T-helper 2 cell treated with Interferon-gamma antibody and Interleukin-4, amounts not matched to agents 5 μg/mL and 100 μg/mL, for 36 hours (primary cell): Measurements from ENCODE around the gene IL12RB1.
"Not testable (repeated sequence)": the region's sequence is repeated elsewhere in the genome, so short reads cannot be mapped to it uniquely, and the experiment has no call there.

Experiments used
- DNase-seq: peaks from one replicate; pipeline ENCODE4 v3.0.0; 2021; ENCODE audit warnings: low spot score
- H3K27ac Mint-ChIP-seq: one replicate; pipeline ENCODE4 v1.8.0; 2021; ENCODE audit warnings: mild to moderate bottlenecking, mixed read lengths
- H3K27me3 Mint-ChIP-seq: one replicate; pipeline ENCODE4 v1.8.0; 2021; ENCODE audit warnings: low read depth, mixed read lengths
- H3K36me3 Mint-ChIP-seq: one replicate; pipeline ENCODE4 v1.8.0; 2021; ENCODE audit warnings: low read depth, mixed read lengths
- H3K4me1 Mint-ChIP-seq: one replicate; pipeline ENCODE4 v1.8.0; 2021; ENCODE audit warnings: low read depth, mixed read lengths
- H3K4me3 Mint-ChIP-seq: one replicate; pipeline ENCODE4 v1.8.0; 2022; ENCODE audit warnings: mild to moderate bottlenecking, moderate library complexity, mixed read lengths
- H3K9me3 Mint-ChIP-seq: one replicate; pipeline ENCODE4 v1.8.0; 2021; ENCODE audit warnings: mixed read lengths

Gene IL12RB1

DNA sequence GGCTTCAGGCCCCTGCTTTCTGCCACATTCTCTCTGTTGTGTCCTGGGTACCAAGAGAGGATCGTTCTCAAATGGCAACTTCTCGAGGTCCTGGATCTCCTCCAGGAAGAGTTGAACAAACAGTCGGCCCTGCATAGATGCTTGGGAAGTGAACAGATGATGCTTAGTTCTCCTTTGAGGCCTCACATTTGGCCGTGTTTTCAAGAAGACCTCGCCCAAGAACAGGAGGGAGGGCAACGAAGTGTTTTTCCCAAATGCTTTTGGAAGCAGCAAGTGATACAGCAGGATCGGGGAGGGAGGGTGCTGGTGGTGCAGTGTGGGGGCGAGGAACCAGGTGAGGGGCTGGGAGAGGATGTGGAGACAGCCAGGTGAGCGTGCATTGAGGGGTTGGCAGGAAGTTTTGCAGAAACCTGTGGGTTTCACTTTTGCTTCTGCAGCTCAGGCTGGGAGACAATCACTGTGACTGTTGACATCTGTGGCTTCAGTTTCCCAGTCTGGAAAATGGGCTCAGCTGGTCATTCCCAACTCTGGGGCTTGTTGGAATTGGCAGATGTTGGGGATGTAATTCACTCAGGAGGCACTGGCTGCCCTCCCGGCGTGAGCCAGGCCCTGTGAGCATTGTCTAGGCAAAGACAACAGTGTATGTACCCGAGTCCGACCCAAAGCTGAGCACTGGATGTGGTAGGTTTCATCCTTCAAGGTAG, 32.4 kb upstream of the IL12RB1 start:
- Mint-ChIP-seq H3K27me3 (no peaks in the 10 kb centered on the region), H3K4me1 (peaks cover 27% of the 10 kb centered on the region), H3K4me3 (peak overlapping the region; percentile 95), H3K9me3 (no peaks in the 10 kb centered on the region), H3K36me3 (peaks cover 17% of the 10 kb centered on the region), H3K27ac (peak overlapping the region; percentile 90)
- peak; percentile 44 for DNase-seq

- Mint-ChIP-seq H3K9me3 (no peaks in the 10 kb centered on the region), H3K36me3 (peaks cover 12% of the 10 kb centered on the region), H3K4me1 (peaks cover 27% of the 10 kb centered on the region), H3K4me3 (peak overlapping the region; percentile 95), H3K27me3 (no peaks in the 10 kb centered on the region), H3K27ac (peak overlapping the region; percentile 90)
- no peak for DNase-seq
These were observed 31.8 kb upstream of the IL12RB1 start for GRCh38 chr19:18118420-18119012.

DNA sequence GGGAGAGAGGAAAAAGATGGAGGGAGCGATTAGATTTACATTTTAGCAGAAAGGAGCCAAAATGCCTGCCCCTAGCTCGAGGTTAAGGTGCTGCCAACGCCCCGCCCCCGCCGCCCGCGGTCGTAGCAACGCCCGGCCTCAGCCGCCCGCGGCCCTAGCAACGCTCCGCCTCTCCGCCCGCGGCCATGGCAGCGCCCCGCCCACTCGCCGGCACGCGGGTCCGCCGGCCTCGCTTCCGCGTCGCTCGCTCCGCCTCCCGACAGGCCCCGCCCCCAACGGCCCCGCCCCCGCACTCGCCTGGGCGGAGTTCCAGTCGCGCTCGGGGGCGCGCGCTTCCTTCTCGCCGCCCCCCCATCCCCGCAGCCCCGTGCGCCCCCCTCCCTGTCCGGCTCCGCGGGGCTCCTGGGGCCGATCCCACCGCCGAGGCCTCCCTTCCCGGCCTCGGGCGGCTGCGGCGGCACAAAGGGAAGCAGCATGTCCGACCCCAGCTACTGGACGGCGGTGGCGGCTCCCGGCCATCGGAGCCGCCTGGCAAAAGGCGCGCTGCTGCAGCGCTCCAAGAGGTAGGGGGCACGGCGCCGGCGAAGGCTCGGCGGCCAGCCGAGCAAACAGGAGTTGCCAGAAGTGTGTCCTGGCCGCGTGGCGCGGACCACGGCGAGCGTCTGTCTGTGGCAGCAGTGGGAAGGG, 31.1 kb upstream of the IL12RB1 start:
- peaks cover 8% of the 10 kb centered on the region for H3K36me3 Mint-ChIP-seq
- H3K27me3 Mint-ChIP-seq: no peaks in the 10 kb centered on the region
- H3K4me1 Mint-ChIP-seq: peaks cover 28% of the 10 kb centered on the region
- peak; percentile 95 for DNase-seq
- no peaks in the 10 kb centered on the region for H3K9me3 Mint-ChIP-seq
- peak overlapping the region; percentile 90 for H3K27ac Mint-ChIP-seq
- peak overlapping the region; percentile 95 for H3K4me3 Mint-ChIP-seq

- H3K27ac Mint-ChIP-seq: no peak overlapping the region
- DNase-seq: no peak
- H3K4me1 Mint-ChIP-seq: peaks cover 31% of the 10 kb centered on the region
- peak overlapping the region; percentile 80 for H3K4me3 Mint-ChIP-seq
- H3K27me3 Mint-ChIP-seq: no peaks in the 10 kb centered on the region
- peaks cover 3% of the 10 kb centered on the region for H3K36me3 Mint-ChIP-seq
- no peaks in the 10 kb centered on the region for H3K9me3 Mint-ChIP-seq
These were observed 30.6 kb upstream of the IL12RB1 start for GRCh38 chr19:18117364-18117691.

- H3K27ac Mint-ChIP-seq: no peak overlapping the region
- no peaks in the 10 kb centered on the region for H3K27me3 Mint-ChIP-seq
- H3K4me3 Mint-ChIP-seq: no peak overlapping the region
- no peaks in the 10 kb centered on the region for H3K9me3 Mint-ChIP-seq
- H3K36me3 Mint-ChIP-seq: no peaks in the 10 kb centered on the region
- no peak for DNase-seq
- peaks cover 15% of the 10 kb centered on the region for H3K4me1 Mint-ChIP-seq
These were observed 27.7 kb upstream of the IL12RB1 start for GRCh38 chr19:18114483-18114882.

DNA sequence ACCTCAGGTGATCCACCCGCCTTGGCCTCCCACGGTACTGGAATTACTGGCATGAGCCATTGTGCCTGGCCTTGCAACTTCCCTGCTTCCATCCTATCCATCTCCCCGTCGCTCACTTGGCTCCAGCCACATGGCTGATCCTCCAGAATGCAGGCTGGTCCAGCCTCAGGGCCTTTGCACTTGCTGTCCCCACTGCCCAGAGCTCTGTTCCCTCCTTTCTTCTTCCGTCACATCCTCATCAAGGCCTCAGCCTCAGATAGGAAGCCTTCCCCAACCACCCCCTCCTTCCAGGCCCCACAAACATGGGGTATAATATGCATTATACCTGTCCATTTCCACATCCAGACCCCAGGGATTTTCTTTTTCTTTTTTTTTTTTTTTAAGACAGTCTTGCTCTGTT, 27.1 kb upstream of the IL12RB1 start:
- Mint-ChIP-seq H3K4me1 (peaks cover 12% of the 10 kb centered on the region), H3K4me3 (no peak overlapping the region), H3K9me3 (no peaks in the 10 kb centered on the region), H3K27ac (no peak overlapping the region), H3K27me3 (peaks cover 3% of the 10 kb centered on the region), H3K36me3 (peaks cover 3% of the 10 kb centered on the region)
- no peak for DNase-seq

GRCh38 chr19:18112989-18113478, 26.3 kb upstream of the IL12RB1 start:
- Mint-ChIP-seq H3K36me3 (peaks cover 4% of the 10 kb centered on the region), H3K27me3 (peaks cover 4% of the 10 kb centered on the region), H3K4me1 (peaks cover 15% of the 10 kb centered on the region), H3K9me3 (no peaks in the 10 kb centered on the region), H3K27ac (no peak overlapping the region), H3K4me3 (no peak overlapping the region)
- peak; percentile 69 for DNase-seq

DNA sequence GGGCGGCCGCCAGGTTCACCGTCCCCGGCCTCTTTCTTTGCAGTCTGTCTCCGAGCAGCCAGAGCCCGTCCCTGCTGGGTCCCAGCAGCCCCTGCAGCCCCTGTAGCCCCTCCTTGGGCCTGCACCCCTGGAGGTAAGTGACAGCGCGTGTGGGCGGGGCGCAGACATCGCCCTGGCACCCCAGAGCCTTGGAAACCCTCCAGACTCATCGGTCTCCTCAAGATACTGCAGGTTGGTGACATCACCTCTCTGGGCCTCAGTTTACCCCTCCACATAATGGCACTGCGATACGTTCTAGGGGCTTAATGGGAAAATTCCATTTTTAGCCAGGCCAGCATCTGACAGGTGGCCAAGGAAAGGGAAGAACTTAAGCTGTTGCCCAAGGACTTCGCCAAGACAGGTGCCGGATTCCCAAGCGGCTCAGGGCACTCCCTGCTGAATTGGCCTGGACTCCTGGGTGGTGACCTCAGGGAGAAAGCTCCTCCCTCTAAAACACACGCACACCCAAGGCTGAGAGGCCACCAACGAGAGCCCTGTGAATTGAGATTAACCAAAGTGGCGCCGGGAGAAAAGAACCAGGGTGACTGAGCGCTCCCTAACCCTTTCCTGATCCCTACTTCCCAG, 24.0 kb upstream of the IL12RB1 start:
- peaks cover 4% of the 10 kb centered on the region for H3K36me3 Mint-ChIP-seq
- H3K9me3 Mint-ChIP-seq: no peaks in the 10 kb centered on the region
- no peak for DNase-seq
- peaks cover 4% of the 10 kb centered on the region for H3K27me3 Mint-ChIP-seq
- H3K4me3 Mint-ChIP-seq: peak overlapping the region; percentile 58
- peaks cover 13% of the 10 kb centered on the region for H3K4me1 Mint-ChIP-seq
- H3K27ac Mint-ChIP-seq: no peak overlapping the region

- no peaks in the 10 kb centered on the region for H3K9me3 Mint-ChIP-seq
- peak overlapping the region; percentile 79 for H3K4me3 Mint-ChIP-seq
- peaks cover 13% of the 10 kb centered on the region for H3K4me1 Mint-ChIP-seq
- H3K27me3 Mint-ChIP-seq: peaks cover 4% of the 10 kb centered on the region
- H3K36me3 Mint-ChIP-seq: peaks cover 4% of the 10 kb centered on the region
- peak; percentile 45 for DNase-seq
- H3K27ac Mint-ChIP-seq: no peak overlapping the region
These were observed 23.2 kb upstream of the IL12RB1 start for GRCh38 chr19:18109733-18110608.

GRCh38 chr19:18109341-18109732, 22.6 kb upstream of the IL12RB1 start:
- Mint-ChIP-seq H3K4me1 (peaks cover 16% of the 10 kb centered on the region), H3K27me3 (peaks cover 4% of the 10 kb centered on the region), H3K36me3 (peaks cover 4% of the 10 kb centered on the region), H3K27ac (no peak overlapping the region), H3K9me3 (no peaks in the 10 kb centered on the region), H3K4me3 (peak overlapping the region; percentile 79)
- no peak for DNase-seq

- peaks cover 4% of the 10 kb centered on the region for H3K36me3 Mint-ChIP-seq
- H3K27ac Mint-ChIP-seq: peak overlapping the region; percentile 63
- peaks cover 16% of the 10 kb centered on the region for H3K4me1 Mint-ChIP-seq
- no peaks in the 10 kb centered on the region for H3K9me3 Mint-ChIP-seq
- peak overlapping the region; percentile 79 for H3K4me3 Mint-ChIP-seq
- DNase-seq: no peak
- peaks cover 4% of the 10 kb centered on the region for H3K27me3 Mint-ChIP-seq
These were observed 22.2 kb upstream of the IL12RB1 start for GRCh38 chr19:18108897-18109296.

DNA sequence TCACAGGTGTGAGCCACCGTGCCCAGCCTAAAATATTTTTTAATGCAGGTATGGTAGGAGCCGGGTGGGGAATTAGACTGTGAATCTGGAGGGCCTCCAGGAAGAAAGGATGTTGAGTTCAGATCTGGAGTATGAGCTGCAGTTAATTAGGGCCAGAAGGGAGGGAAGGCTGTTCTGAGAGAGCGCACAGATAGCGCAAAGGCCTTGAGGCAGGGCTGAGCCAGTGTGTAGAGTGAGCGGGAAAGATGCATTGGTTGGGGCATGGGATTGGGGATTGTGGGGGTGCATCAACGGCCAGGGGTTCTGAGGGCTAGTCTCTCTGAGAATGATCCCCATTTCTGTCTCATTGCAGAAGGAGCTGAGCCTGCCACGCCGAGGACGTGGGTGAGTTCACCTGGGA, 20.5 kb upstream of the IL12RB1 start:
- DNase-seq: no peak
- Mint-ChIP-seq H3K27ac (no peak overlapping the region), H3K4me1 (peaks cover 14% of the 10 kb centered on the region), H3K4me3 (no peak overlapping the region), H3K27me3 (peaks cover 4% of the 10 kb centered on the region), H3K36me3 (peaks cover 4% of the 10 kb centered on the region), H3K9me3 (no peaks in the 10 kb centered on the region)

DNA sequence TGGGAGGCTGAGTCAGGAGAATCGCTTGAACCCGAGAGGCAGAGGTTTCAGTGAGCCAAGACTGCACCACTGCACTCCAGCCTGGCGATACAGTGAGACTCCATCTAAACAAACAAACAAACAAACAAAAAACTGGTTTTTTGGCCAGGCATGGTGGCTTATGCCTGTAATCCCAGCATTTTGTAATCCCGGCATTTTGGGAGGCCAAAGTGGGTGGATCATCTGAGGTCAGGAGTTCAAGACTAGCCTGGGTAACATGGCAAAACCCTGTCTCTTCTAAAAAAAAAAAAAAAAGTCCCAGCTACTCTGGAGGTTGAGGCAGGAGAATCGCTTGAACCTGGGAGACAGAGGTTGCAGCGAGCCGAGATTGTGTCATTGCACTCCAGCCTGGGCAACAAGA, 18.5 kb upstream of the IL12RB1 start:
- not testable (repeated sequence) for H3K27me3 Mint-ChIP-seq, H3K4me3 Mint-ChIP-seq, H3K27ac Mint-ChIP-seq, H3K36me3 Mint-ChIP-seq, H3K9me3 Mint-ChIP-seq, DNase-seq
- H3K4me1 Mint-ChIP-seq: peaks cover 14% of the 10 kb centered on the region
